ENCODE results near the gene CACNA2D4.

Gene CACNA2D4

GRCh38 chr12:1934068-1934467, 15.6 kb upstream of the CACNA2D4 start:
- no peak for DNase-seq

- DNase-seq = no peak
Measured at GRCh38 chr12:1933342-1934051, 15.0 kb upstream of the CACNA2D4 start.

GRCh38 chr12:1932264-1932777, 13.9 kb upstream of the CACNA2D4 start:
- DNase-seq = no peak

GRCh38 chr12:1931642-1932041, 13.2 kb upstream of the CACNA2D4 start:
- DNase-seq = no peak

GRCh38 chr12:1930803-1931597, 12.5 kb upstream of the CACNA2D4 start:
- DNase-seq = no peak

- DNase-seq = no peak
Measured at GRCh38 chr12:1929985-1930802, 11.7 kb upstream of the CACNA2D4 start.

GRCh38 chr12:1929241-1929984, 11.0 kb upstream of the CACNA2D4 start:
- DNase-seq = no peak

GRCh38 chr12:1928439-1929121, 10.1 kb upstream of the CACNA2D4 start:
- no peak for DNase-seq

- DNase-seq = no peak
Measured at GRCh38 chr12:1927751-1928351, 9.4 kb upstream of the CACNA2D4 start.

GRCh38 chr12:1927051-1927680, 8.7 kb upstream of the CACNA2D4 start:
- DNase-seq = no peak

GRCh38 chr12:1926251-1926657, 7.8 kb upstream of the CACNA2D4 start:
- DNase-seq = no peak

- no peak for DNase-seq
Measured at GRCh38 chr12:1925684-1926006, 7.2 kb upstream of the CACNA2D4 start.

- peak; percentile 15 for DNase-seq
Measured at GRCh38 chr12:1924996-1925683, 6.7 kb upstream of the CACNA2D4 start.

- no peak for DNase-seq
Measured at GRCh38 chr12:1922985-1923384, 4.5 kb upstream of the CACNA2D4 start.

GRCh38 chr12:1922075-1922709, 3.7 kb upstream of the CACNA2D4 start:
- DNase-seq = no peak

GRCh38 chr12:1920971-1921370, 2.5 kb upstream of the CACNA2D4 start:
- DNase-seq = no peak

- DNase-seq = no peak
Measured at GRCh38 chr12:1920436-1920835, 2.0 kb upstream of the CACNA2D4 start.

- DNase-seq = no peak
Measured at GRCh38 chr12:1919763-1920162, 1.3 kb upstream of the CACNA2D4 start.

GRCh38 chr12:1919284-1919683, 832 bp upstream of the CACNA2D4 start:
- no peak for DNase-seq

- DNase-seq = no peak
Measured at GRCh38 chr12:1918884-1919236, 408 bp upstream of the CACNA2D4 start.

Measured in CD4-positive, alpha-beta T cell treated with Interleukin-15 for 1 hour (primary cell).